HG03469 (cell line): ENCODE data around the gene PSMG1.
"Not testable (repeated sequence)": the region's sequence is repeated elsewhere in the genome, so short reads cannot be mapped to it uniquely, and the experiment has no call there.

Experiments used
- ATAC-seq: cut with Tn5 transposase; IDR thresholded peaks from one replicate; pipeline ENCODE4 v1.9.1; 2021; ENCODE audit warnings: mild to moderate bottlenecking, moderate library complexity, moderate number of reproducible peaks; ENCODE audit not compliant: unreplicated experiment

The PSMG1 gene

DNA sequence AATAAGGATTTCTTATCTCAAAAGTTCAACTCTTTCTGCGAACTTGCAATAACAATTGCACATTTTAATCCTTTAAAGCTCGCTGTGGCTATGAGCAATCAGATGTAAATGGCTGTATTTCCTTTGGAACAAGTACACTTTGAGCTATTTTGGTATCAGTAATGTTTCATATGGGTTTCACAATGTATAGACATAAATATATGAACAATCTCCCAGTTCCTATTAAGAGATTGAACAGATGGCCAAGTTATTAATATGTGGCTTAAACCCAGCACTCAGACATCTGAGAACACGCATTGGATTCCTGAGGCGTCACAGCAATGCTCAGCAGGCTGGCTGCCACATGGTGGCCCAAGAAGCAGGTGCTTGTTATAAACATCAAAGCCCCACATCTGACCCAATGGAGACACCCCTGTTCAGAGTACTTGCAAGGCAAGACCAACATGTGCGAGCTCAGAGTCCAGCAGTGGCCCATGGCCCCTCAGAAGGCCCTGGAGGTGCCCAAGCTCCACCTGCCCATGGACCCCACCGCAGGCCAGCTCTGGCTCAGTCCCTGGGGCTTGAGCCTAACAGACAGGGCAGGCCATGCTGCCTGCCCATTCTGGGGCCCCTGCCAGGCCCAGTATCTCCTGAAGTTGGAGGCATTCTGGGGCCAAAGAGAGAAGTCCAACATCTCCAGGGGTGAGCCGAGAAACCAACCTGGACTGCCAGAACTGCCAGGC, 23.7 kb downstream of the PSMG1 start:
- ATAC-seq = no peak

DNA sequence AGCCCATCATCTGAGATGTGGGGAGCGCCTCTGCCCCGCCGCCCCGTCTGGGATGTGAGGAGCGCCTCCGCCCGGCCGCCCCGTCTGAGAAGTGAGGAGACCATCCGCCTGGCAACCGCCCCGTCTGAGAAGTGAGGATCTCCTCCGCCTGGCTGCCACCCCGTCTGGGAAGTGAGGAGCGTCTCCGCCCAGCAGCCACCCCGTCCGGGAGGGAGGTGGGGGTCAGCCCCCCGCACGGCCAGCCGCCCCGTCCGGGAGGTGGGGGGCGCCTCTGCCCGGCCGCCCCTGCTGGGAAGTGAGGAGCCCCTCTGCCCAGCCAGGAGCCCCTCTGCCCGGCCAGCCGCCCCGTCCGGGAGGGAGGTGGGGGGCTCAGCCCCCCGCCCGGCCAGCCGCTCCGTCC, 26.0 kb downstream of the PSMG1 start:
- ATAC-seq = not testable (repeated sequence)

DNA sequence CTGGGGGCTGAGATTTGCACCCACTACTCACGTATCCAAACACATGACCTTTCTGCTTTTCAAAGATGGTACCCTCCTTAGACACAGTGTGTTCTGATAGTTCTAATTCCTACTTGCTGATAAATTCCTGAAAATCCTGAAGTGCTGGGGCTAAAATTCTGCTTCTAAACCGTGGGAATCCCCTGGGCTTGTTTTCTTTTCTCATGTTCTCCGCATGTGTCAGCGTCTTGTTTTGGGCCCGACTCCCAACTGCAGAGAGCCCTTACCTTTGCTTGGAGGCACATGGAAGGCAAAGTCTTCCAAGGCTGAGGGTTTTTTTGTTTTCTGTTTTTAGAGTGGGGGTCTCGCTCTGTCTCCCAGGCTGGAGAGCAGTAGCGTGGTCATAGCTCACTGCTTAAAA, 27.2 kb downstream of the PSMG1 start:
- no peak for ATAC-seq

DNA sequence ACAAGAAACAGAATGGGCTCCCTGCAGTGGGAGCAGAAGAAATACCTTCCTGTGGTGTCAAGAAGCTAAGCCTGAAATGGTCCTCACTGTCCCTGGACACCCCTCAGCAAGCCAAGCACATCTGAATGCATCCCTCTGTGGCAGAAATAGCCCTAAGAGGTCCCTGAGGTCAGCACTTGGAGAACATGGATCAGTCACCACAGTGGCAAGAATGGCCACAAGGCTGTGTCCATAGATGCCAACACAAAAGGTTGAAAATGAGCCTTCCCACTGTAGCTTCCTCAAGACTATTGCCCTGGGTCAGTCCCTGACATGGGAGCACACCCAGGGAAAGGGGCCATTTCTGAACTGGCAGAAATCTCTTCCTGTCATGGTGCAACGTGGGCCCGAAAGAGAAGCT, 27.7 kb downstream of the PSMG1 start:
- no peak for ATAC-seq

DNA sequence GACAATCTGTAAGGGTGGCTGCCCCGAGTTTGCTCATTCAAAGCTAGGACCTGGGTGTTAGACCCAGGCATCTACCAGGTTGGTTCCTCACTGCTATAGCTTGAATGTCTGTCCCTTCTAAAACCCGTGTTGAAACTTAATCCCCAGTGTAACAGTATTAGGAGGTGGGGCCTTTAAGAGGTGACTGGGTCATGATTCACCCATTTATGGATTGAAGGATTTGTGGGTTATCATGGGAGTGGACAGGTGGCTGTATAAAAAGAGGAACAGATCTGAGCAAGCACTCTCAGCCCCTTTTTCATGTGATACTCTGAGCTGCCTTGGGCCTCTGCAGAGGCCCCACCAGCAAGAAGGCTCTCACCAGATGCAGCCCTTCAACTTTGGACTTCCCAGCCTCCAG, 29.4 kb downstream of the PSMG1 start:
- ATAC-seq = no peak

DNA sequence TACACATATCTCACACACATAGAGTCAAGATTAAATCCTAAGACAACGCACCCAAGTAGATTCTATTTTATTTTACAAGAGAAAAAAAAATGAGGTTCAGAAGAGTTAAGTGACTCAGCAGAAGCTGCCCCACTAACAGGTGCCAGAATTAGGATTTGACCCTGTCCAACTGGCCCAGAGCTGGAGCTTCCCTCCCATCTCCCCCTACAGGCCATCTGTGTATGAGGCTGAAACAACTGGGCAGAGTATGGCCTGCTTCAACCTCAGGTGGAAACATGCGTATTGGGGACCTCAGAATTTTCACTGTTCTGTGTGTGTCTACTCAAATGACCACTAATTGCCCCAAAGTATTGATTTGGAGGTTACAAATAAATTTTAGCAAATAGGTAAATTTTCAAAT, 29.9 kb downstream of the PSMG1 start:
- no peak for ATAC-seq

DNA sequence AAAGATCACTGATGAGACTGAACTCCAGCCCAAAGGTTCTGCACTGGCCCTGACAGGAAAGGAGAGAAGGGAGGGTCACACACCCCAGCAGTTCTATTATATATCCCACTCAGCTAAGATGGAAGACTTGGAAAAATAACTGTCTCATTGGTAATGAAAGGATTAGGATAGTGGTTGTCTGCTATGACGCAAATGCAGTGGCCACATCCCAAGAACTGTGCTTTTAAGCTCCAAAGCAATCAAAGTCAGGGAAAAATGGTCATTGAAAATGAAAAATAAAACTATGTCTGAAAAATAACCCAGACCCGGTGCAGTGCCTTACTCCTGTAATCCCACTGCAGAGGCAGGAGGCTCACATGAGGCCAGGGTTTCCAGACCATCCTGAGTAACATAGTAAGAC, 31.0 kb downstream of the PSMG1 start:
- ATAC-seq = no peak

DNA sequence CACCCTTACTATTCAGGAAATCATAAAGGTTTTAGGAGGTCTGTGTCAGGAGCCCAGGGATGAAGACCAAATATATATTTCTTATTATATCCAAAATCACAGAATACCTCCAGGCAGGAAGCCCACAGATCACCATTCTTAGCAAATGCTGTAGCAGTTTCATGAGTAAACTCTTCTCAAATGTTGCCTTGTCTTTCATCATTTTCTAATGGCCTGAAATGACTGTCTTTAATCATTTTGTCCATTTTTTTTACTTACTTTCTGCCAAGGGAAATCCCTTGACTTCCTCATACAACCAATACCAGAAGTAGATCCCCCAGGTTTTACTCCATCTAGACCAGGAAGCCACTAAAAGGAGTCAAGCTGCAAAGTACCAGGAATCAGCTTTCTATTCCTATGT, 32.4 kb downstream of the PSMG1 start:
- no peak for ATAC-seq

DNA sequence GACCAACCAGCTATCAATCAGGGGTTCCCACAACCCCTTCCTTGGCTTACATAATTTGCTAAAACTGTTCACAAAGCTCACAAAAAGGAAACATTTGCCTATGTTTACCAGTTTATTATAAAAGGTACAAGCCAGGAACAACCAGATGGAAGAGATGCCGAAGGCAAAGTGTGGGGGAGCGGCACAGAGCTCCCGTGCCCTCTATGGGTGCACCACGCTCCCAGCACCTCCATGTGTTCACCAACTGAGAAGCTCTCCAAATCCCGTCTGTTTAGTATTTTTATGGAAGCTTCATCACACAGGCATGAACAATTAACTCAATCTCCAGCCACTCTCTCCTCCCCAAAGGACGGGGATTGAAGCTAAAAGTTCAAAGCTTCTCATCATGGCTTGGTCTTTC, 32.9 kb downstream of the PSMG1 start:
- no peak for ATAC-seq

DNA sequence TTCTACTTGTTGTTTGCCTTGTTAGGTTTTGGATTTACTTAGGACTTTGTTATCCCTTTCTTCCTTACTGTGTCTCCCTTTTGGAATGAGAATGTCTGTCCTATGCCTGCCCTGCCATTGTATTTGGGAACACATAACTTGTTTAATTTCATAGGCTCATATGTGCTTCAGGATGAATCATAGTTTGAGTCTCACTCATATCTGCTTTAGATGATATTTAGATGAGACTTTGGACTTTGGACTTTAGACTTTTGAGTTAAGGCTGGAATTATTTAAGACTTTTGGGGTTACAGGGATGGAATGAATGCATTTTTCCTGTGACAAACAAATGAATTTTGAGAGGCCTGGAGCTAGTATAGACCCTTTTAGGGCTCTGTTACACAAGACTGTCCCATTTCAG, 33.4 kb downstream of the PSMG1 start:
- no peak for ATAC-seq

DNA sequence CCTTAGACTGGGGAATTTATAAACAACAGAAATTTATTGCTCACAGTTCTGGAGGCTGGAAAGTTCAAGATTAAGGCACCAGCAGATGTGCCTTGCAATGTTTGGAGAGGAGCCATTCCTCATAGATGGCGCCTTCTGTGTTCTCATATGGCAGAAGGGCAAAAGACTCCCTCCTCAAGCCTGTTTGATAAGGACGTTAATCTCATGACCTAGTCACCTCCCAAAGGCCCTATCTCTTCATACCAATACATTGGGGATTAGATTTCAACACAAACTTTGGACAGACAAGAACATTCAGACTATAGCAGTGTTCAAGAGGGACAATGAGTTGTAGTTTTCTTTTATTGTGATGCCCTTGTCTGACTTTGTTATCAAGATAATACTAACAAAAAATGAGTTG, 34.3 kb downstream of the PSMG1 start:
- no peak for ATAC-seq

DNA sequence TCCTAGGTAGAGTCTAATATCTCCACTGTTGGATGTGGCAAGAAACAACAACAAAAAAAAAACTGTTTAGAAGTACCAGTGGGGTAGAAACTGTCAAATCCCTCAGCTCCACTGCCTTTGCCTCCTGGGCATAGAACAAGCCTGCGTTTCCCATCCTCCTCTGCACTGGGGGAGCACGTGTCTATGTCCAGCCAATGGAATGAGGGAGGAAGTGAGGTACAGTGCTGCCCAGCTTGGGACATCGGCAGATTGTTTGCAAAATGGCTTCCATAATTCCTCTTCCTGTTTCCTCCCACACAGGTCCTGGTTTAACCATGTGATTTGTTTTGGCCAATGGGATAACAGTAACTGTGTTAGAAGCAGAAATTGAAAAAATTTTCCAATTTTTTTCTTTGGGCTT, 39.1 kb downstream of the PSMG1 start:
- ATAC-seq = no peak

DNA sequence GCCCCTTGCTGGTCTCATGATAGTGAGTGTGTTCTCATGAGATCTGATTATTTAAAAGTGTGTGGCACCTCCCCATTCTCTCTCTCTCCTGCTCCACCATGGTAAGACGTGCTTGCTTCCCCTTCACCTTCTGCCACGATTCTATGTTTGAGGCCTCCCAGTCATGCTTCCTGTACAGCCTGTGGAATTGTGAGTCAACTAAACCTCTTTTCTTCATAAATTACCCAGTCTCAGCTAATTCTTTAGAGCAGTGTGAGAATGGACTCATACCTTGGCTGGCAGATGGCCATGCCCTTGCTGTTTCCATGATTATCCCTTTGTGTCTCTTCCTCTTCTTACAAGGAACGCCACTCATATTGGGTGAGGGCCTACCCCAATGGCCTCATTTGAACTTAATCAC, 40.3 kb downstream of the PSMG1 start:
- no peak for ATAC-seq

DNA sequence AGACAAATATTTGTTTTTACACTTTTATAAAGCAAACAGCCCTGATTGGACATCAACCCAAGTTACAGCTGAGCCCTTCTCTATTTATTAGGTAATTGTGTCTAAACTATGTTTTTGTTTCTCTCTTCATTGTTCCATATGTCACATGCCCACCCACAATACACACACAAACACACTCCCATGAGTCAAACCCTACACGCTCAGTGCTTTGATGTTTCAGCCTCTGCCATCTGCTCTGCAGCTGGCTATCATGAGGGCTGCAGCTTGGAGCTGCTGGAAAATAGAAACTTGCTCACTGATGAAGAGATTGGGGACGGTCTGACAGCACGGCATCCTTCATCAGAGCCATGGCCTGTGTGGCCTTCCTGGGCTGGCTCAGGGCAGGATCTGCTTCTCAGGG, 41.7 kb downstream of the PSMG1 start:
- ATAC-seq = no peak

DNA sequence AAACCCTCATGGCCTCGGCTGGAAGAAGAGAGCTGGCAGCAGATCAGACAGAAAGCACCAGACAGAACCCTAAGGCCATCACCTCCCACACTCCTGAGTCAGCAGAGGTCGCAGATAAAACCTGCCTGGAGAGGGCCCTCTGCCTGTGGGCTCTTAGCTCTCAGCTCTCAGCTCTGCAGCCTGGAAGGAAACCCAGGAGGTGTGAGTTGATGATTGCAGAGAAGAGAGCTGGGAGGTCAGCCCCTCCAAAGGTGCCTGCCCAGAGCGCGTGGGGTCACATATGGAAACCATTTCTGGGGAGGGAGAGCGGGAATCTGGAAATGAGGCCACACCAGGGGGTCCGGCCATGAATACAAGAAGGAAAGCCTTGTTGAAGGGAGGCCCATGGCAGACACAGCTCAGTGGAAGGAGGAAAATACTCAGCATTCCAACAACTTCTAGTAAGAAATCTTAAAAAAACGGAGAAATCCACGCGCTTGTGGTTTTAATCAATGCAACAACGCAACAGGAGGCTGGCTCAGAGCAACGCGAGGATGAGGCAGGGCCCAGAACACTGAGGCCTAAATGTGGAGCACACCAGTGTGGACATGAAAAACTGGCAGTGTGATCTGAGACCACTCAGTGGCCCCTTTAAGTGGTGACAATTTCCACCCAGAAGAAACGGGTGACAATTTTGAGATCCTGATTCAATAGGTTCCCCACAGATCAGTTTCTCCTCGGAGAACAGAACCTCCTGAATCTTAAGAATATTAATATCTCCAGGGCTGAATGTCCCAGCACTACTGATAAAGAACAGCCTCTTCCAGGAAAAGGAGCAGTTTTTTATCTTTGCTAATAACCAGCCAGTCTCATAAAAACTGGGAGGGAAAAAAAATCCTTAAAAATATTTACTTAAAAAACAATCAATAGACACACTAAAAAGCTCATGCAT, 45.7 kb downstream of the PSMG1 start:
- ATAC-seq = no peak

DNA sequence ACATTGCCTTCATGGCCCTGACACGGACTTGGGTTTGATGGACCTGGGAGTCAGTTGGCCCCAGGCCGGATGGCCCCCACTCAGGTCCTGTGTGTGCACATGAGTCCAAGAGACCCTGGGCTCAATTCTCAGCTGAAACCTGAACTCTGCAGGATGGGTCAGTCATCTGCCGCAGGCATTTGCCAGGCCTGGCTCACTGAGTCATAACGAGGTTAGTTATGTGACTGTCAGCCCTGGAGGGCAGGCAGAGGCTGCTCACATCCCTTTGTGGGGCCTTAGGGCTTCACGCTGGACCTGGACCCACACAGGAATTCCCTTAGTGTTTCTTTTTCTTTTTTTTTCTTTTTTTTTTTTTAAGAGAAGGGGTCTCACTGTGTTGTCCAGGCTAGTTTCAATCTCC, 46.5 kb downstream of the PSMG1 start:
- ATAC-seq = no peak

DNA sequence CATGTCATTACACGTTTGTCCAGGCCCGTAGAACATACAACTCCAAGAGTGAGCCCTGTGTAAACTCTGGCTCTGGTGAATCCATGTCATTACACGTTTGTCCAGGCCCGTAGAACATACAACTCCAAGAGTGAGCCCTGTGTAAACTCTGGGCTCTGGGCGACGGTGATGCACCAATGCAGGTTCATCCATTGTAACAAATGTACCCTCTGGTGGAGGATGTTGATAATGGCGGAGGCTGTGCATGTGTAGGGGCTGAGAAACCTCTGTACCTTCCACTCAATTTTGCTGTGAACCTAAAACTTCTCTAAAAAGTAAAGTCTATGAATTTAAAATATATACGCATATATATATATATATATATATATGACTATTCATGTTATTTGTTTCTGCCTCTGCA, 47.1 kb downstream of the PSMG1 start:
- not testable (repeated sequence) for ATAC-seq

DNA sequence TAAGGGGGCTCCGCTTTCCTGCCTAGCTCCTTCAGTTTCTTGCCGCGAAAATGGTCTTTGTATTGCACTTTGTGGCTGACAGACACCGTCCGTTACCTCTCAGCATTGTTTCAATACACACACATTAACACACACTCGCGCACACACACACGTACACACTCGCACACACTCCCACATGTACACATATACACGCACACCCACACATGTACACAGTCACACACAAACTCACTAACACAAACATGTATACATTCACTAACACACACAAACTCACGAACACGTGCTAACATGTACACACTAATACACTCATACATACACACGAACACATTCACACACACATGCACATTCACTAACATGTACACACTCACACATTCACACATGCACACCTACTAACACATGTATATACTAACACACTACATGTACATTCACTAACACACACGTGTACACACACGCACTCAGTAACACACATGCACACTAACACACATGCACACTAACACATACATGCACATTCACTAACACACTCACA, 48.9 kb downstream of the PSMG1 start:
- ATAC-seq = no peak

DNA sequence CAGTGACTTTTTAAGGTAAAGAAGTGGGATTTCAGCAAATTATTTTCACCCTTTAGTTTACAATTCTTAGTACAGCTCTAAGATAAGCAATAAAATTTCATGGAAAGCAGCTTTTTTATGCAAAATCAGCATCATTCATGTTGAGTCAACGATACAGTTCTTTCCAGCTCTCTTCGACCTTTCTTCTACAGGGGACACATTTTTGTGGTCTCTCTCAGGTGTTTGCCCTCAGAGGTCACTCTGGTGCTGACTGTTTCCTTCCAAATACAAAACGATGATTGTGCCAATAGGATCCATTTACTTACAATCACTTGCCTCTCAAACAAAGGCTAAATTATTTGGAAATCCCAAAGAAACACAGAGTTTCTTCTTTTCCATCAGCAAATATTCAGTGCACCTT, 51.0 kb downstream of the PSMG1 start:
- ATAC-seq = no peak

DNA sequence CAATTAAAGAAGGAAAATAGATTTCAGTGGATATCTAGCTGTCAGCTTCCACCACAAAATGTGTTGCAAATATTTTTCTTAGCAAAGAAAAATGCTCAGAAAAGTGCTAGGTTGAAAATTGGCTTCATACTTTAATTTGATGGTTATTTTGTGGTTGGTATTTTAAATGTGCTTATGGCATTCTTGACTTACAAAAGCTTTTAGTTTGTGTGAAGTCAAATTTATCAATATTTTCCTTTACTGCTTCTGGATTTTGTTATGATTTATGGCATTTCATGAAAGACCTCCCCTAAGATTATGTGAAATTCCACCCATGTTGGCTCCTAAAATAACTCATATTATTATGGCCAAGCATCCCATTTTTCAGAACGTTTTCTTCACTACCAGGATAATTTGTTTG, 51.5 kb downstream of the PSMG1 start:
- ATAC-seq = no peak

DNA sequence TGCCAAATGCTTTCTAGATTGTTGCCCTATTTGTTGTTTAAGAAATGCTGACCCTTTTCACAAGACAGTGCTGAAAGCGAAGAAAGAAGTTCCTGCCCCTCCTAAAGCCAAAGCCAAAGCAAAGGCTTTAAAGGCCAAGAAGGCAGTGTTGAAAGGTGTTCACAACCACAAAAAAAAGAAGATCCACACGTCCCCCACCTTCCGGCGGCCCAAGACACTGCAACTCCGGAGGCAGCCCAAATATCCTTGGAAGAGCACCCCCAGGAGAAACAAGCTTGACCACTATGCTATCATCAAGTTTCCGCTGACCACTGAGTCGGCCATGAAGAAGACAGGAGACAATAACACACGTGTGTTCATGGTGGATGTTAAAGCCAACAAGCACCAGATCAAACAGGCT, 55.7 kb downstream of the PSMG1 start:
- no peak for ATAC-seq

DNA sequence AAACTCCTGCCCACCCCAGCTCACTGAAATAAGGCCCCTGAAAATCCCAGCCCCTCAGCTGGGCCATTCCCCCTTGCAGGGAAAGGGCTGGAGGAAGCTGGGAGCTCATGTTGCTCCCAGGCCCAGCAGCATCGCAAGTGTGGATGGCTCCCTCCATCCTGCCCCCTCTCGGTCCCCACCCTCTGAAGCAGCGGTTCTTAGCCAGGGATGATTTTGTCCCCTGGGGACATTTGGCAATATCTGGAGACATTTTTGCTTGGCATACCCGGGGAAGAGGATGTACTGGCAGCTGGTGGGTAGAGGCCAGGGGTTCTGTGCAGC, 56.8 kb downstream of the PSMG1 start:
- no peak for ATAC-seq
